ENCODE data around the gene HFM1.
A peak's percentile ranks its signal among the peaks of the same experiment; 100 is the strongest.

GRCh38 chr1:91402023-91402422 lies 2.6 kb downstream of the HFM1 start:
- TF ChIP-seq CTCF (optimal IDR thresholded peaks at IDR 0.05 in 1 of 3, IDR thresholded peaks at IDR 0.05 in 1 of 3, conservative IDR thresholded peaks at IDR 0.05 in 1 of 3; ENCODE audit: extremely low read depth in 1 of 3, insufficient read depth in 2 of 3, low read length in 3 of 3): peak in 2 of 3 experiments; percentile 26 to 51
- no peak for TF ChIP-seq EZH2 (IDR thresholded peaks at IDR 0.05; ENCODE audit: low read length)

All from keratinocyte (primary cell).